Cardiac muscle cell (in vitro differentiated cells and primary cell): ENCODE data around the gene MRPL3. TPM values are rescaled to one million over a fixed set of nuclear protein-coding genes. Genes with fewer than 3 reads are reported as not detected.

Source experiments
- DNase-seq, 2 donors: peaks; one replicate each; pipeline versions ENCODE4 v3.0.0 to v3.0.0-alpha.2; 2010 to 2017; ENCODE audit warnings: low read depth in 1 of 2, low spot score in 1 of 2
- H3K27ac ChIP-seq: fragments of 200-600 bp; sonication (generic); 2 replicates; pipeline ENCODE4 v1.5.1; 2016
- H3K27me3 ChIP-seq: fragments of 200-600 bp; sonication (generic); 2 replicates; pipeline ENCODE4 v1.6.0; 2016; ENCODE audit warnings: control low read depth
- H3K36me3 ChIP-seq: fragments of 200-600 bp; sonication (generic); 2 replicates; pipeline ENCODE4 v1.5.1; 2016; ENCODE audit warnings: control low read depth
- H3K4me1 ChIP-seq: fragments of 200-600 bp; sonication (generic); 2 replicates; pipeline ENCODE4 v1.8.1; 2017; ENCODE audit warnings: low read depth, mild to moderate bottlenecking, mixed run types
- H3K4me3 ChIP-seq: fragments of 200-600 bp; sonication (generic); 2 replicates; pipeline ENCODE4 v1.5.1; 2016; ENCODE audit warnings: mild to moderate bottlenecking
- H3K9me3 ChIP-seq: fragments of 200-600 bp; sonication (generic); 2 replicates; pipeline ENCODE4 v1.5.1; 2017; ENCODE audit warnings: low read depth, mild to moderate bottlenecking, control low read depth
- CTCF ChIP-seq: IDR thresholded peaks from 2 replicates; pipeline ENCODE4 v1.5.1; 2012; ENCODE audit warnings: low read depth, mild to moderate bottlenecking, low read length
- polyA plus RNA-seq: library from polyadenylated mRNA; unstranded; fragments of >200 nt; fragmentation: Nextera tagmentation; extraction: Ambion mirVana; gene quantifications from 2 replicates; pipeline ENCODE4 v1.2.1, GENCODE V29; 2016
- total RNA-seq: library from RNA; depleted of rRNA; stranded (reverse); fragments of >200 nt; gene quantifications from 2 replicates; pipeline ENCODE4 v1.2.3, GENCODE V29; 2016

Gene MRPL3
- total and polyA plus RNA-seq, 2 experiments from 2014 or later = 74.4 to 92.8 TPM

GRCh38 chr3:131439084-131439483 lies 63.7 kb downstream of the MRPL3 start:
- no peaks in the 10 kb centered on the region for H3K36me3 ChIP-seq
- no peak overlapping the region for H3K4me3 ChIP-seq
- H3K4me1 ChIP-seq = no peaks in the 10 kb centered on the region
- H3K27ac ChIP-seq = no peak overlapping the region
- H3K9me3 ChIP-seq = no peaks in the 10 kb centered on the region
- H3K27me3 ChIP-seq = no peaks in the 10 kb centered on the region
- TF ChIP-seq CTCF = no peak
- no peak for DNase-seq

GRCh38 chr3:131435000-131435399 lies 67.8 kb downstream of the MRPL3 start:
- H3K27ac ChIP-seq = no peak overlapping the region
- DNase-seq = no peak
- no peaks in the 10 kb centered on the region for H3K4me1 ChIP-seq
- TF ChIP-seq CTCF = no peak
- no peak overlapping the region for H3K4me3 ChIP-seq
- no peaks in the 10 kb centered on the region for H3K27me3 ChIP-seq
- H3K36me3 ChIP-seq = no peaks in the 10 kb centered on the region
- H3K9me3 ChIP-seq = no peaks in the 10 kb centered on the region

- H3K27me3 ChIP-seq = no peaks in the 10 kb centered on the region
- H3K4me1 ChIP-seq = no peaks in the 10 kb centered on the region
- no peak overlapping the region for H3K27ac ChIP-seq
- H3K9me3 ChIP-seq = no peaks in the 10 kb centered on the region
- no peaks in the 10 kb centered on the region for H3K36me3 ChIP-seq
- no peak for DNase-seq
- H3K4me3 ChIP-seq = no peak overlapping the region
- TF ChIP-seq CTCF = no peak
Measured at GRCh38 chr3:131432441-131432840, 70.3 kb downstream of the MRPL3 start.

- Histone ChIP-seq H3K9me3 (no peaks in the 10 kb centered on the region), H3K27ac (no peak overlapping the region), H3K4me3 (no peak overlapping the region), H3K27me3 (no peaks in the 10 kb centered on the region), H3K36me3 (no peaks in the 10 kb centered on the region), H3K4me1 (no peaks in the 10 kb centered on the region)
- no peak for TF ChIP-seq CTCF
- no peak for DNase-seq
Measured at GRCh38 chr3:131431754-131432153, 71.0 kb downstream of the MRPL3 start.

GRCh38 chr3:131427226-131427625 lies 75.5 kb downstream of the MRPL3 start:
- Histone ChIP-seq H3K27me3 (no peaks in the 10 kb centered on the region), H3K36me3 (no peaks in the 10 kb centered on the region), H3K9me3 (no peaks in the 10 kb centered on the region), H3K27ac (no peak overlapping the region), H3K4me3 (no peak overlapping the region), H3K4me1 (no peaks in the 10 kb centered on the region)
- no peak for TF ChIP-seq CTCF
- DNase-seq = peak in 1 of 2 donors; percentile 12
